ENCODE data around the gene MBOAT2. TPM values are rescaled to one million over a fixed set of nuclear protein-coding genes. Genes with fewer than 3 reads are reported as not detected.
"Not testable (repeated sequence)": the region's sequence is repeated elsewhere in the genome, so short reads cannot be mapped to it uniquely, and the experiment has no call there.

Gene MBOAT2
- total and polyA plus RNA-seq, 11 donors, result 4.5 to 34.9 (median 16.1) TPM

GRCh38 chr2:8895087-8895912 lies 108.2 kb downstream of the MBOAT2 start:
- H3K27me3 ChIP-seq; DNase-seq; H3K4me1 ChIP-seq; H3K27ac ChIP-seq; H3K9me3 ChIP-seq; H3K4me3 ChIP-seq; intact Hi-C loops (cut with DNase I); H3K36me3 ChIP-seq; ATAC-seq: not testable (repeated sequence)
- 94 to 98% (median 97%) methylated on average over 13 of the region's 13 CpGs for WGBS, 4 donors

DNA sequence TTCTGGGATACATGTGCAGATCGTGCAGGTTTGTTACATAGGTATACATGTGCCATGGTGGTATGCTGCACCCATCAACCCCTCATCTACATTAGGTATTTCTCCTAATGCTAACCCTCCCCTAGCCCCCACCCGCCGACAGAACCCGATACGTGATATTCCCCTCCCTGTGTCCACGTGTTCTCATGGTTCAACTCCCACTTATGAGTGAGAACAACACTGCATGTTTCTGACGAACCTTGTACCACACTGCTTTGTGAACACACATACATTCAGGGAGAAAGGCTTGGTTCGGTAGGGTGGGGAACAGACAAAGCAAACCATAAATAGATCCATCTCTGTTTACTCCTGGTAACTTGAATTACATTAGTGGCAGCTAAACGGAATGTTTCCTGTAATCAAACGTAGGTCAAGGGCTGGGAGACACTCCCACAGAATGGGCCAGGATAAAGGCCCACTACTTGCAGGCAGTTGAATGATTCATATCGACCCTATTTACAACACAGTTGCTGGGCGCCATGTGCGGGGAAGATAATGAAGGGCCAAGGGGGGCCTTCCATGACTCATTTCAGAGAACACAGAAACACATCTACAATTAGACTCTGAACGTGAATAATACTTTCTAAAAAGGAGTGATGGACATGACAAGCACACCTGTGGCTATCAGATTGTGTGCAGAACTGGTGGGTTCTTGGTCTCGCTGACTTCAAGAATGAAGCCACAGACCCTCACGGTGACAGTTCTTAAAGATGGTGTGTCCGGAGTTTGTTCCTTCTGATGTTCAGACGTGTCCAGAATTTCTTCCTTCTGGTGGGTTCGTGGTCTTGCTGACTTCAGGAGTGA lies 109.3 kb downstream of the MBOAT2 start:
- no peak overlapping the region for H3K4me3 ChIP-seq
- TF ChIP-seq POLR2A (IDR thresholded peaks at IDR 0.05), result no peak
- TF ChIP-seq, protein P1, sequence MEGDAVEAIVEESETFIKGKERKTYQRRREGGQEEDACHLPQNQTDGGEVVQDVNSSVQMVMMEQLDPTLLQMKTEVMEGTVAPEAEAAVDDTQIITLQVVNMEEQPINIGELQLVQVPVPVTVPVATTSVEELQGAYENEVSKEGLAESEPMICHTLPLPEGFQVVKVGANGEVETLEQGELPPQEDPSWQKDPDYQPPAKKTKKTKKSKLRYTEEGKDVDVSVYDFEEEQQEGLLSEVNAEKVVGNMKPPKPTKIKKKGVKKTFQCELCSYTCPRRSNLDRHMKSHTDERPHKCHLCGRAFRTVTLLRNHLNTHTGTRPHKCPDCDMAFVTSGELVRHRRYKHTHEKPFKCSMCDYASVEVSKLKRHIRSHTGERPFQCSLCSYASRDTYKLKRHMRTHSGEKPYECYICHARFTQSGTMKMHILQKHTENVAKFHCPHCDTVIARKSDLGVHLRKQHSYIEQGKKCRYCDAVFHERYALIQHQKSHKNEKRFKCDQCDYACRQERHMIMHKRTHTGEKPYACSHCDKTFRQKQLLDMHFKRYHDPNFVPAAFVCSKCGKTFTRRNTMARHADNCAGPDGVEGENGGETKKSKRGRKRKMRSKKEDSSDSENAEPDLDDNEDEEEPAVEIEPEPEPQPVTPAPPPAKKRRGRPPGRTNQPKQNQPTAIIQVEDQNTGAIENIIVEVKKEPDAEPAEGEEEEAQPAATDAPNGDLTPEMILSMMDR (IDR thresholded peaks at IDR 0.05), result no peak
- intact Hi-C loops (cut with DNase I), result no loop called here
- H3K27me3 ChIP-seq, result no peaks in the 10 kb centered on the region
- H3K27ac ChIP-seq, result no peak overlapping the region
- H3K36me3 ChIP-seq, result peaks cover 0 to 9% (median 0%) of the 10 kb centered on the region in 9 donors
- WGBS, 4 donors, result 83 to 87% (median 84%) methylated on average over 18 to 19 of the region's 19 CpGs
- no peaks in the 10 kb centered on the region for H3K4me1 ChIP-seq
- DNase-seq (no peak), ATAC-seq (no peak)
- H3K9me3 ChIP-seq, result peaks cover 0 to 7% (median 0%) of the 10 kb centered on the region in 12 donors

DNA sequence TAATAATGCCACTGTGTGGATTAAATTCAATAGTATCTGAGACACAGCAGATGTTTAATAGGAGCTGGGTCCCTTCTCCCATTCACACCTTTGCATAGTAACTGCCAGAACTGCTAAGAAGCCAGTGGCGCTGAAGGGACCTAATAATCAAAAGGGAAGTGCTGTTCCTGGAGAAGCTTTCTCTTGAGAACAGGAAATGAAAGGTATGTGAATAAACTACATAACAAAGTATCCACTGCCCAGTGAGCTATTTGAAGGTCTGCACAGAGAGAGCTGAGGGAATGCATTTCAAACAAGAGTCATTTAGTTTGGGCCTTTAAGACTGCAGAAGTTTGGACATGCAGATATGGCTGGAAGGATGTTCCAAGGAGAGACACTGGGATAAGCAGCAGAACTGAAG lies 110.0 kb downstream of the MBOAT2 start:
- Histone ChIP-seq H3K4me3 (no peak overlapping the region), H3K4me1 (no peaks in the 10 kb centered on the region), H3K36me3 (peaks cover 0 to 9% (median 0%) of the 10 kb centered on the region in 9 donors), H3K9me3 (peaks cover 0 to 7% (median 0%) of the 10 kb centered on the region in 12 donors), H3K27ac (no peak overlapping the region), H3K27me3 (no peaks in the 10 kb centered on the region)
- ATAC-seq (no peak), DNase-seq (no peak)
- intact Hi-C loops (cut with DNase I), result no loop called here
- TF ChIP-seq POLR2A (IDR thresholded peaks at IDR 0.05), result no peak
- TF ChIP-seq, protein P1 (IDR thresholded peaks at IDR 0.05), result no peak
- 74 to 84% (median 79%) methylated on average over 1 of the region's 1 CpG for WGBS, 4 donors

GRCh38 chr2:8892111-8892510 lies 111.4 kb downstream of the MBOAT2 start:
- no peak for DNase-seq
- H3K27me3 ChIP-seq, result no peaks in the 10 kb centered on the region
- no peak for TF ChIP-seq POLR2A (IDR thresholded peaks at IDR 0.05)
- TF ChIP-seq, protein P1 (IDR thresholded peaks at IDR 0.05), result no peak
- 57 to 66% (median 59%) methylated on average over 2 of the region's 2 CpGs for WGBS, 4 donors
- H3K36me3 ChIP-seq, result peaks cover 0 to 9% (median 0%) of the 10 kb centered on the region in 9 donors
- H3K9me3 ChIP-seq, result peaks cover 0 to 7% (median 0%) of the 10 kb centered on the region in 12 donors
- H3K4me3 ChIP-seq, result no peak overlapping the region
- no peak overlapping the region for H3K27ac ChIP-seq
- intact Hi-C loops (cut with DNase I), result no loop called here
- ATAC-seq, result peak in 3 of 4 donors; percentile 36 to 67 (median 39)
- H3K4me1 ChIP-seq, result no peaks in the 10 kb centered on the region
